K562 (cell line): ENCODE results near the gene FAM53B. TPM values are rescaled to one million over a fixed set of nuclear protein-coding genes. Genes with fewer than 3 reads are reported as not detected.

ENCODE experiments used
- LEF1 ChIP-seq: fragments of 450-650 bp; IDR thresholded peaks from 2 replicates; pipeline ENCODE4 v1.6.1; 2016; ENCODE audit warnings: mild to moderate bottlenecking
- NFE2L1 ChIP-seq: fragments of 450-650 bp; IDR thresholded peaks from 2 replicates; pipeline ENCODE4 v1.6.1; 2016; ENCODE audit warnings: missing genetic modification characterization, low read depth, mild to moderate bottlenecking, missing compliant biosample characterization, moderate library complexity, borderline replicate concordance
- NRF1 ChIP-seq, 2 experiments: fragments of 450-650 bp; IDR thresholded peaks in 1 of 2; conservative IDR thresholded peaks in 1 of 2; 2 replicates each; pipeline ENCODE4 v1.6.1; 2014; ENCODE audit warnings: mild to moderate bottlenecking in 2 of 2
- RFX7 ChIP-seq: fragments of 250-450 bp; sonication (Bioruptor Pico); IDR thresholded peaks from 2 replicates; pipeline ENCODE4 v1.5.1; 2021; ENCODE audit warnings: mild to moderate bottlenecking
- SIN3B ChIP-seq: fragments of 450-650 bp; IDR thresholded peaks from 2 replicates; pipeline ENCODE4 v1.6.1; 2017; ENCODE audit warnings: low read depth, mild to moderate bottlenecking, moderate library complexity
- SNIP1 ChIP-seq: fragments of 450-650 bp; IDR thresholded peaks from 2 replicates; pipeline ENCODE4 v1.7.1; 2017; ENCODE audit warnings: low read depth, mild to moderate bottlenecking
- ZBTB17 ChIP-seq: fragments of 450-650 bp; formaldehyde crosslinking; IDR thresholded peaks from 2 replicates; pipeline ENCODE4 v1.4.0; 2020; ENCODE audit warnings: mild to moderate bottlenecking
- ZBTB8A ChIP-seq: fragments of 450-650 bp; IDR thresholded peaks from 2 replicates; pipeline ENCODE4 v1.6.1; 2018; ENCODE audit warnings: mild to moderate bottlenecking, moderate library complexity; ENCODE audit not compliant: partially characterized antibody
- ZNF780A ChIP-seq: fragments of 250-450 bp; sonication (Bioruptor Pico); IDR thresholded peaks from 2 replicates; pipeline ENCODE4 v1.5.0; 2021; ENCODE audit warnings: mild to moderate bottlenecking
- polyA plus RNA-seq, 8 experiments: library from polyadenylated mRNA; depleted of rRNA in 4 of 8; stranded (reverse) in 5 of 8; unstranded in 3 of 8; fragments of >200 nt; fragmentation: Nextera tagmentation in 2 of 8; fragmentation: Illumina TruSeq in 1 of 8; extraction: Ambion mirVana in 2 of 8; extraction: Trizol in 1 of 8; gene quantifications; 2 replicates each; pipeline versions ENCODE4 v1.2.1 to v1.2.3, GENCODE V29; 2011 to 2014; ENCODE audit warnings: inconsistent platforms in 1 of 8, missing spikeins in 1 of 8
- total RNA-seq, 7 experiments: library from RNA; depleted of rRNA in 6 of 7; stranded (reverse); fragments of >200 nt in 6 of 7; fragmentation: Illumina TruSeq in 2 of 7; extraction: Trizol in 2 of 7; gene quantifications; 2 replicates each; pipeline versions ENCODE4 v1.2.1 to v1.2.3, GENCODE V29; 2011 to 2021; ENCODE audit warnings: low replicate concordance in 1 of 7
- TF ChIP-seq, protein P1 (sequence below): fragments of 200-600 bp; sonication (generic); IDR thresholded peaks from one replicate; pipeline ENCODE4 v1.6.1; 2012; ENCODE audit warnings: mild to moderate bottlenecking, low read depth, low read length, inconsistent platforms
- TF ChIP-seq, protein P2 (sequence below): fragments of 450-650 bp; IDR thresholded peaks from 2 replicates; pipeline ENCODE4 v1.6.1; 2016; ENCODE audit warnings: borderline replicate concordance
- TF ChIP-seq, protein P3 (sequence below): sonication (generic); formaldehyde crosslinking; IDR thresholded peaks from 2 replicates; pipeline ENCODE4 v1.8.0; 2022; ENCODE audit warnings: mild to moderate bottlenecking, low read depth, missing genetic modification reagents

The FAM53B gene
- total and polyA plus RNA-seq, 9 of the 15 experiments (the other 6 are each of a cell fraction or from before 2014, with no cell fraction given): 0.03 to 16.5 (median 5.0) TPM

DNA sequence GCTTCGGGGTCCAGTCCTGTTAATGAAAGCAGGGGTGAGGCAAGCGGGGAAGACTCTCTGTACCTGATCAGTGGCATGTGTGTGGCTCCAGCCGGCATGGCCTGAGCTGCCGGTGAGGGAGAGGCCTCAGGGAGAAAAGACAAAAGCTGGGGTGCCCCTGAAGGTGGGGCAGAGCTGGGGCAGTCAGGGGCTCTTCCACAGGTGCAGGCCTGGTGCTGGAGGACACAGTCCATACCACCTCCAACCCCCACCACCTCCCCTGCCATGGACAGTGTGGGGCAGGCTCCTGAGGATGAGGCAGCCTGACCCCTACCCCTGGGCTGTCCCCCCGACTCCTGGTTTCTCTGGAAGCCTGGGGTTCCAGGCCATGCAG lies 153.1 kb downstream of the FAM53B start (continued):
- TF ChIP-seq, protein P1, sequence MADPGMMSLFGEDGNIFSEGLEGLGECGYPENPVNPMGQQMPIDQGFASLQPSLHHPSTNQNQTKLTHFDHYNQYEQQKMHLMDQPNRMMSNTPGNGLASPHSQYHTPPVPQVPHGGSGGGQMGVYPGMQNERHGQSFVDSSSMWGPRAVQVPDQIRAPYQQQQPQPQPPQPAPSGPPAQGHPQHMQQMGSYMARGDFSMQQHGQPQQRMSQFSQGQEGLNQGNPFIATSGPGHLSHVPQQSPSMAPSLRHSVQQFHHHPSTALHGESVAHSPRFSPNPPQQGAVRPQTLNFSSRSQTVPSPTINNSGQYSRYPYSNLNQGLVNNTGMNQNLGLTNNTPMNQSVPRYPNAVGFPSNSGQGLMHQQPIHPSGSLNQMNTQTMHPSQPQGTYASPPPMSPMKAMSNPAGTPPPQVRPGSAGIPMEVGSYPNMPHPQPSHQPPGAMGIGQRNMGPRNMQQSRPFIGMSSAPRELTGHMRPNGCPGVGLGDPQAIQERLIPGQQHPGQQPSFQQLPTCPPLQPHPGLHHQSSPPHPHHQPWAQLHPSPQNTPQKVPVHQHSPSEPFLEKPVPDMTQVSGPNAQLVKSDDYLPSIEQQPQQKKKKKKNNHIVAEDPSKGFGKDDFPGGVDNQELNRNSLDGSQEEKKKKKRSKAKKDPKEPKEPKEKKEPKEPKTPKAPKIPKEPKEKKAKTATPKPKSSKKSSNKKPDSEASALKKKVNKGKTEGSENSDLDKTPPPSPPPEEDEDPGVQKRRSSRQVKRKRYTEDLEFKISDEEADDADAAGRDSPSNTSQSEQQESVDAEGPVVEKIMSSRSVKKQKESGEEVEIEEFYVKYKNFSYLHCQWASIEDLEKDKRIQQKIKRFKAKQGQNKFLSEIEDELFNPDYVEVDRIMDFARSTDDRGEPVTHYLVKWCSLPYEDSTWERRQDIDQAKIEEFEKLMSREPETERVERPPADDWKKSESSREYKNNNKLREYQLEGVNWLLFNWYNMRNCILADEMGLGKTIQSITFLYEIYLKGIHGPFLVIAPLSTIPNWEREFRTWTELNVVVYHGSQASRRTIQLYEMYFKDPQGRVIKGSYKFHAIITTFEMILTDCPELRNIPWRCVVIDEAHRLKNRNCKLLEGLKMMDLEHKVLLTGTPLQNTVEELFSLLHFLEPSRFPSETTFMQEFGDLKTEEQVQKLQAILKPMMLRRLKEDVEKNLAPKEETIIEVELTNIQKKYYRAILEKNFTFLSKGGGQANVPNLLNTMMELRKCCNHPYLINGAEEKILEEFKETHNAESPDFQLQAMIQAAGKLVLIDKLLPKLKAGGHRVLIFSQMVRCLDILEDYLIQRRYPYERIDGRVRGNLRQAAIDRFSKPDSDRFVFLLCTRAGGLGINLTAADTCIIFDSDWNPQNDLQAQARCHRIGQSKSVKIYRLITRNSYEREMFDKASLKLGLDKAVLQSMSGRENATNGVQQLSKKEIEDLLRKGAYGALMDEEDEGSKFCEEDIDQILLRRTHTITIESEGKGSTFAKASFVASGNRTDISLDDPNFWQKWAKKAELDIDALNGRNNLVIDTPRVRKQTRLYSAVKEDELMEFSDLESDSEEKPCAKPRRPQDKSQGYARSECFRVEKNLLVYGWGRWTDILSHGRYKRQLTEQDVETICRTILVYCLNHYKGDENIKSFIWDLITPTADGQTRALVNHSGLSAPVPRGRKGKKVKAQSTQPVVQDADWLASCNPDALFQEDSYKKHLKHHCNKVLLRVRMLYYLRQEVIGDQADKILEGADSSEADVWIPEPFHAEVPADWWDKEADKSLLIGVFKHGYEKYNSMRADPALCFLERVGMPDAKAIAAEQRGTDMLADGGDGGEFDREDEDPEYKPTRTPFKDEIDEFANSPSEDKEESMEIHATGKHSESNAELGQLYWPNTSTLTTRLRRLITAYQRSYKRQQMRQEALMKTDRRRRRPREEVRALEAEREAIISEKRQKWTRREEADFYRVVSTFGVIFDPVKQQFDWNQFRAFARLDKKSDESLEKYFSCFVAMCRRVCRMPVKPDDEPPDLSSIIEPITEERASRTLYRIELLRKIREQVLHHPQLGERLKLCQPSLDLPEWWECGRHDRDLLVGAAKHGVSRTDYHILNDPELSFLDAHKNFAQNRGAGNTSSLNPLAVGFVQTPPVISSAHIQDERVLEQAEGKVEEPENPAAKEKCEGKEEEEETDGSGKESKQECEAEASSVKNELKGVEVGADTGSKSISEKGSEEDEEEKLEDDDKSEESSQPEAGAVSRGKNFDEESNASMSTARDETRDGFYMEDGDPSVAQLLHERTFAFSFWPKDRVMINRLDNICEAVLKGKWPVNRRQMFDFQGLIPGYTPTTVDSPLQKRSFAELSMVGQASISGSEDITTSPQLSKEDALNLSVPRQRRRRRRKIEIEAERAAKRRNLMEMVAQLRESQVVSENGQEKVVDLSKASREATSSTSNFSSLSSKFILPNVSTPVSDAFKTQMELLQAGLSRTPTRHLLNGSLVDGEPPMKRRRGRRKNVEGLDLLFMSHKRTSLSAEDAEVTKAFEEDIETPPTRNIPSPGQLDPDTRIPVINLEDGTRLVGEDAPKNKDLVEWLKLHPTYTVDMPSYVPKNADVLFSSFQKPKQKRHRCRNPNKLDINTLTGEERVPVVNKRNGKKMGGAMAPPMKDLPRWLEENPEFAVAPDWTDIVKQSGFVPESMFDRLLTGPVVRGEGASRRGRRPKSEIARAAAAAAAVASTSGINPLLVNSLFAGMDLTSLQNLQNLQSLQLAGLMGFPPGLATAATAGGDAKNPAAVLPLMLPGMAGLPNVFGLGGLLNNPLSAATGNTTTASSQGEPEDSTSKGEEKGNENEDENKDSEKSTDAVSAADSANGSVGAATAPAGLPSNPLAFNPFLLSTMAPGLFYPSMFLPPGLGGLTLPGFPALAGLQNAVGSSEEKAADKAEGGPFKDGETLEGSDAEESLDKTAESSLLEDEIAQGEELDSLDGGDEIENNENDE: no peak
- TF ChIP-seq ZBTB8A (no peak), RFX7 (CRISPR knock-in tag) (no peak), SNIP1 (no peak), LEF1 (no peak), SIN3B (no peak), NRF1 (conservative IDR thresholded peaks at IDR 0.05 in 1 of 2, IDR thresholded peaks at IDR 0.05 in 1 of 2) (no peak), NFE2L1 (tag) (no peak), ZNF780A (CRISPR knock-in tag) (no peak), ZBTB17 (CRISPR knock-in tag) (no peak)
- TF ChIP-seq, protein P2, sequence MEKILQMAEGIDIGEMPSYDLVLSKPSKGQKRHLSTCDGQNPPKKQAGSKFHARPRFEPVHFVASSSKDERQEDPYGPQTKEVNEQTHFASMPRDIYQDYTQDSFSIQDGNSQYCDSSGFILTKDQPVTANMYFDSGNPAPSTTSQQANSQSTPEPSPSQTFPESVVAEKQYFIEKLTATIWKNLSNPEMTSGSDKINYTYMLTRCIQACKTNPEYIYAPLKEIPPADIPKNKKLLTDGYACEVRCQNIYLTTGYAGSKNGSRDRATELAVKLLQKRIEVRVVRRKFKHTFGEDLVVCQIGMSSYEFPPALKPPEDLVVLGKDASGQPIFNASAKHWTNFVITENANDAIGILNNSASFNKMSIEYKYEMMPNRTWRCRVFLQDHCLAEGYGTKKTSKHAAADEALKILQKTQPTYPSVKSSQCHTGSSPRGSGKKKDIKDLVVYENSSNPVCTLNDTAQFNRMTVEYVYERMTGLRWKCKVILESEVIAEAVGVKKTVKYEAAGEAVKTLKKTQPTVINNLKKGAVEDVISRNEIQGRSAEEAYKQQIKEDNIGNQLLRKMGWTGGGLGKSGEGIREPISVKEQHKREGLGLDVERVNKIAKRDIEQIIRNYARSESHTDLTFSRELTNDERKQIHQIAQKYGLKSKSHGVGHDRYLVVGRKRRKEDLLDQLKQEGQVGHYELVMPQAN: no peak
- TF ChIP-seq, protein P3, sequence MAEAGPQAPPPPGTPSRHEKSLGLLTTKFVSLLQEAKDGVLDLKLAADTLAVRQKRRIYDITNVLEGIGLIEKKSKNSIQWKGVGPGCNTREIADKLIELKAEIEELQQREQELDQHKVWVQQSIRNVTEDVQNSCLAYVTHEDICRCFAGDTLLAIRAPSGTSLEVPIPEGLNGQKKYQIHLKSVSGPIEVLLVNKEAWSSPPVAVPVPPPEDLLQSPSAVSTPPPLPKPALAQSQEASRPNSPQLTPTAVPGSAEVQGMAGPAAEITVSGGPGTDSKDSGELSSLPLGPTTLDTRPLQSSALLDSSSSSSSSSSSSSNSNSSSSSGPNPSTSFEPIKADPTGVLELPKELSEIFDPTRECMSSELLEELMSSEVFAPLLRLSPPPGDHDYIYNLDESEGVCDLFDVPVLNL (CRISPR knock-in tag): no peak
- TF ChIP-seq, all 486 proteins: peak for 0
